RWPE1 (cell line): ENCODE results near the gene CAPN2.
"Not testable (repeated sequence)": the region's sequence is repeated elsewhere in the genome, so short reads cannot be mapped to it uniquely, and the experiment has no call there.

Experiments used
- CTCF ChIA-PET: fragments of 350-600 bp; sonication (Branson Sonifier 250); formaldehyde crosslinking; extraction: SDS; loops from one replicate; lab custom pipeline; 2021; lab: Yijun Ruan, JAX
- POLR2A ChIA-PET: fragments of 400-600 bp; formaldehyde crosslinking; extraction: SDS; loops from one replicate; lab custom pipeline; 2020; ENCODE audit warnings: antibody characterized with exemption; ENCODE audit not compliant: low non-redundant PET; lab: Yijun Ruan, JAX
- DNase-seq: peaks from one replicate; pipeline ENCODE4 v3.0.0; 2012; ENCODE audit warnings: low spot score
- H3K27ac ChIP-seq: fragments of 450-650 bp; 2 replicates; pipeline ENCODE4 v1.5.1; 2017
- CTCF ChIP-seq: fragments of 450-650 bp; conservative IDR thresholded peaks from 2 replicates; pipeline ENCODE4 v1.5.1; 2017; ENCODE audit warnings: low read depth, mild to moderate bottlenecking

The CAPN2 gene

GRCh38 chr1:223802602-223803001, 90.3 kb downstream of the CAPN2 start:
- no peak for DNase-seq
- no peak overlapping the region for H3K27ac ChIP-seq
- no peak for TF ChIP-seq CTCF
- POLR2A ChIA-PET = no interaction called here
- CTCF ChIA-PET = no interaction called here

DNA sequence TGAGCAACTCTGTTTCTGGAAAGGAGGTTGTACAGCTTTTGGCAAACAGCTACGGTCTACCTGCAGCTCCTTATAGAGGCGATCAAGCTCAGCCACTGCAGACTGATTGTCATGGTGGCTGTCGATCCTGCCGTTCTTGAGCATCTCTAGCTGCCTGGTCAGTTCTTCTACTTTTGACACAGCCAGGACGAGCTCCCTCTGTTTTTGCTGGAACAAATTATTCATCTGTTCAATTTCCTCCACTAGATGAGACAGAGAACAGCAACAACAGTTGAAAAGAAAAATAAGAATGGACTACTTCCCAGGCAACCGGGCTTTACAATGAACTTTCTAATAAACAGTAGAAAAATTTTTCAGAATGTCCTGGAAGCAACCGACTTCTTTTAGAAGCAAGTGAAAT, 90.9 kb downstream of the CAPN2 start:
- DNase-seq = no peak
- no peak for TF ChIP-seq CTCF
- ChIA-PET POLR2A (no interaction called here), CTCF (no interaction called here)
- H3K27ac ChIP-seq = no peak overlapping the region

- H3K27ac ChIP-seq, DNase-seq, POLR2A ChIA-PET, CTCF ChIA-PET: not testable (repeated sequence)
Measured at GRCh38 chr1:223809905-223810304, 97.6 kb downstream of the CAPN2 start.

DNA sequence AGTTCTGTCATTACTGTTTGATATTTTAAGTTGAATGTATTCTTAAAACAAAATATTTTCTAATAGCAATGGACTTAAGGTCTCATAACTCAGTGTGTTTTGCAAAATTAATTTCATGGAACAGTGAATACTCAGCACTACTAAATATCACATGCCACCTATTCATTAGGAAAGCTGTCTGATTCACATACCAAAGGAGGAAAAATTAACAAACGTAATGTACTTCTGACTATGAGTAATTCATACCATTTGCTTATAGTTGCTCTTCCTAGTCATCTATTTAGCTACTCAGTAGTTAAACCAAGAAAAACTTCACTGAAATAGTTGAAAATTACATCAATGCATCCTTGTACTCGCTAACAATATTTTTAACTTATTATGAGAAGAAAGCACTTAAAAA, 98.2 kb downstream of the CAPN2 start:
- no peak for DNase-seq
- ChIA-PET POLR2A (no interaction called here), CTCF (no interaction called here)
- no peak overlapping the region for H3K27ac ChIP-seq
- TF ChIP-seq CTCF = no peak

DNA sequence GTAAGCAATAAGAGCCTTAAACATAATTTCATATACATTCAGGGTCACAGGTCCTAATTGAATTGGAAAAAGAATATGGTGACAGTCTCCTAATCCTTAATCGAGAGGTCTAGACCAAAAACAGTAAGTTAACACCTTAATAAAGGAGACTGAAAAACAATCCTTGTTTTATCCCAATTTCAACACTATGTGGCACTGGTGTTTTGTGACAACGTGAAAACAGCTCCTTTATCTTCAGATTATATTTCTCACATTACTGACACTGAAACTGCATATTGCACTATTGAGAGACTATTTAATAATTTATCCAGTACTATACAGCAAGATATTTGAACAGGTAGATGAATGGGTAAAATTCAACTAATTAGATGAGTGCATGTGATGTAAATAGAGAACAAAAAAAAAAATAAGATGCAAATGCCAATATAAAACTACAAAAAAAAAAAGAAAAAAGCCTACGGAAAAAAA, 99.3 kb downstream of the CAPN2 start:
- CTCF ChIA-PET = interaction anchor here (0.7 to 1.6 kb wide), 5 partner anchors 9 to 524 kb away, joined by 3 to 10 read pairs (median 3); partner anchors contain the start of gene TP53BP2
- POLR2A ChIA-PET = no interaction called here

GRCh38 chr1:223813645-223814044, 101.3 kb downstream of the CAPN2 start:
- POLR2A ChIA-PET = no interaction called here
- CTCF ChIA-PET = no interaction called here

More for the DNA sequence above, 99.3 kb downstream of the CAPN2 start:
- peak; percentile 19 for DNase-seq
- TF ChIP-seq CTCF = peak; percentile 64
- no peak overlapping the region for H3K27ac ChIP-seq

More at GRCh38 chr1:223813645-223814044, 101.3 kb downstream of the CAPN2 start:
- DNase-seq = no peak
- no peak for TF ChIP-seq CTCF
- H3K27ac ChIP-seq = no peak overlapping the region
